Thoracic aorta (tissue), 2 donors: ENCODE measurements around the gene LRP3. TPM values are rescaled to one million over a fixed set of nuclear protein-coding genes. Genes with fewer than 3 reads are reported as not detected.

ENCODE experiments used
- ATAC-seq: fragments of 150-250 bp; one replicate; pipeline ENCODE4 v1.8.0; 2017; ENCODE audit warnings: low read depth; ENCODE audit not compliant: insufficient number of reproducible peaks, low FRiP score
- DNase-seq: peaks from one replicate; pipeline ENCODE4 v3.0.0-alpha.2; 2020; ENCODE audit warnings: low spot score
- H3K27ac ChIP-seq, 2 donors: fragments of 200-600 bp; sonication (generic); 1 replicate in 1 of 2; 2 replicates in 1 of 2; pipeline ENCODE4 v1.5.1; 2016; ENCODE audit warnings: mild to moderate bottlenecking in 2 of 2, moderate library complexity in 2 of 2
- H3K27me3 ChIP-seq: fragments of 200-600 bp; sonication (generic); replicated peaks from 2 replicates; pipeline ENCODE4 v1.6.0; 2016; ENCODE audit warnings: mild to moderate bottlenecking; ENCODE audit not compliant: insufficient read depth
- H3K36me3 ChIP-seq: fragments of 200-600 bp; sonication (generic); one replicate; pipeline ENCODE4 v1.5.1; 2016
- H3K4me1 ChIP-seq, 2 donors: fragments of 200-600 bp; sonication (generic); 1 replicate in 1 of 2; 2 replicates in 1 of 2; pipeline versions ENCODE4 v1.5.1 to v1.6.0; 2016; ENCODE audit warnings: low read depth in 2 of 2, mild to moderate bottlenecking in 1 of 2; ENCODE audit not compliant: control insufficient read depth in 1 of 2
- H3K4me3 ChIP-seq: fragments of 200-600 bp; sonication (generic); 2 replicates; pipeline ENCODE4 v1.5.1; 2016; ENCODE audit warnings: mild to moderate bottlenecking
- H3K9me3 ChIP-seq: fragments of 200-600 bp; sonication (generic); 2 replicates; pipeline ENCODE4 v1.5.1; 2016
- CTCF ChIP-seq: fragments of 200-600 bp; sonication (generic); IDR thresholded peaks from one replicate; pipeline ENCODE4 v1.5.1; 2019; ENCODE audit warnings: antibody characterized with exemption
- total RNA-seq, 2 donors: library from RNA; depleted of rRNA; stranded (reverse); fragments of >200 nt; gene quantifications; one replicate each; pipeline versions ENCODE4 v1.1.0 to v1.2.3, GENCODE V29; 2016

Gene LRP3
- total RNA-seq, 2 donors from 2014 or later: 32.2 to 50.9 TPM

- H3K4me3 ChIP-seq: no peak overlapping the region
- no peaks in the 10 kb centered on the region for H3K27me3 ChIP-seq
- DNase-seq (no peak), ATAC-seq (no peak)
- no peak overlapping the region for H3K27ac ChIP-seq
- peaks cover 4% of the 10 kb centered on the region for H3K9me3 ChIP-seq
- H3K36me3 ChIP-seq: no peaks in the 10 kb centered on the region
- no peak for TF ChIP-seq CTCF
- H3K4me1 ChIP-seq: no peaks in the 10 kb centered on the region
These were observed 56.4 kb downstream of the LRP3 start for GRCh38 chr19:33250500-33250899.

GRCh38 chr19:33251076-33251475 lies 56.9 kb downstream of the LRP3 start:
- ATAC-seq: no peak
- no peaks in the 10 kb centered on the region for H3K4me1 ChIP-seq
- no peaks in the 10 kb centered on the region for H3K9me3 ChIP-seq
- no peak for DNase-seq
- no peak overlapping the region for H3K27ac ChIP-seq
- H3K4me3 ChIP-seq: no peak overlapping the region
- H3K36me3 ChIP-seq: no peaks in the 10 kb centered on the region
- no peak for TF ChIP-seq CTCF
- no peaks in the 10 kb centered on the region for H3K27me3 ChIP-seq

- H3K9me3 ChIP-seq: no peaks in the 10 kb centered on the region
- no peaks in the 10 kb centered on the region for H3K4me1 ChIP-seq
- ATAC-seq (no peak), DNase-seq (no peak)
- H3K4me3 ChIP-seq: no peak overlapping the region
- no peaks in the 10 kb centered on the region for H3K27me3 ChIP-seq
- H3K27ac ChIP-seq: no peak overlapping the region
- no peak for TF ChIP-seq CTCF
- no peaks in the 10 kb centered on the region for H3K36me3 ChIP-seq
These were observed 57.5 kb downstream of the LRP3 start for GRCh38 chr19:33251526-33252090.

- ATAC-seq: no peak
- Histone ChIP-seq H3K36me3 (no peaks in the 10 kb centered on the region), H3K9me3 (no peaks in the 10 kb centered on the region), H3K27ac (no peak overlapping the region), H3K27me3 (no peaks in the 10 kb centered on the region), H3K4me1 (no peaks in the 10 kb centered on the region), H3K4me3 (no peak overlapping the region)
- no peak for TF ChIP-seq CTCF
- no peak for DNase-seq
These were observed 58.4 kb downstream of the LRP3 start for GRCh38 chr19:33252418-33252962.

GRCh38 chr19:33252971-33253370 lies 58.8 kb downstream of the LRP3 start:
- H3K36me3 ChIP-seq: no peaks in the 10 kb centered on the region
- H3K4me1 ChIP-seq: no peaks in the 10 kb centered on the region
- no peak for DNase-seq
- no peak overlapping the region for H3K27ac ChIP-seq
- no peak overlapping the region for H3K4me3 ChIP-seq
- no peak for TF ChIP-seq CTCF
- no peaks in the 10 kb centered on the region for H3K27me3 ChIP-seq
- no peaks in the 10 kb centered on the region for H3K9me3 ChIP-seq
- ATAC-seq: no peak
